GM10266 (cell line): ENCODE data around the gene PLAAT5.

ENCODE experiments used
- DNase-seq: peaks from one replicate; pipeline ENCODE4 v3.0.0; 2012; ENCODE audit errors: extremely low spot score
- CTCF ChIP-seq: IDR thresholded peaks from 2 replicates; pipeline ENCODE4 v1.5.1; 2012; ENCODE audit warnings: mild to moderate bottlenecking, low read depth; ENCODE audit not compliant: control insufficient read depth, insufficient read depth; ENCODE audit errors: missing control alignments

The PLAAT5 gene

GRCh38 chr11:63493127-63493526 lies 2.2 kb upstream of the PLAAT5 start:
- TF ChIP-seq CTCF, result no peak
- no peak for DNase-seq

DNA sequence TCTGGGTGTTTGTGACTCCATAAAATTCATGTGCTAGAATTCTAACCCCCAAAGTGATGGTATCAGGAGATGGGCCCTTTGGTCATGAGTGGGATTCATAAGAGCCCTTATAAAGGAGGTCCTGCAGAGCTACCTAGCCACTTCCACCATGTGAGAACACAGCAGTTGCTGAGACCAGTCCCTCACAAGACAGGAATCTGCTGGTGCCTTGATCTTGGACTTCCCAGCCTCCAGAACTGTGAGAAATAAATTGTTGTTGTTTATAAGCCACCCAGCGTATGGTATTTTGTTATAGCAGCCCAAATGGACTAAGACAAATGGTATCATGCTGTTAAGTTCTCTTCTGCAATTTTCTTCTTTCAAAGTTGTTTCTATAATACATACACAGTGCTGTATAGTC lies 1.5 kb upstream of the PLAAT5 start:
- no peak for DNase-seq
- no peak for TF ChIP-seq CTCF

DNA sequence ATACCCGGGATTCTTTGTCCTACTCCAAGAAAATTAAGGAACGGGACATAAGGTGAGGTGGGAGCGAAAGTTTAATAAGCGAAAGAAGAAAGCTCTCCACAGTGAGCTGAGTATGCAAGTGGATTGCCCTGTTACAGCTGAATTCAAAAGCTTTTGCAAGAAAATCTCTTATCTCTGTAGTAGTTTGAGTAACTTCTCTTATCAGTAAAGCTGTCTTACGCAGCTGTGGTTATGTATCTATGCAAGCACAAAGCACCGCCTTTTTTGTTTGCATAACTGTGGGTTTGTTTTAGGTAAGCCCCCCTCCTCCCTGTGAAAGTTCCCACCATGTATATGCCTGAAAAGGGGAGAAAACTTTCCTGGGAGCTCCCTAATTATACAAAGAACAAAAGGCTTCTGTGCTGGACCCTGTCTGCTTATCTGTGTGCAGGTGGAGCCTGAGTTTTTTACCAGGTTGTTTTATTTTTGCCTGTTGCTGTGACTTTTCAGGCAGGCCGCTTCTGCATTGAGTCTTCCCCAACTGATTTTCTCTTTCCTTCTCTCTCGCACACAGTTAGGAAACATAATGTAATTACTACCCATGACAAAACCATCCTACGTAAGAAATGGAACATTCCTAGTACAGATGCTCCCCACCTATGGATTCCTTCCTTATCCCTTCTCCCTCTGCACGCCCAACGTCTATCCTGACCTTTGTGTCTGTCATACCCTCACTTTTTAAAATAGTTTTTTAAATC lies 837 bp upstream of the PLAAT5 start:
- TF ChIP-seq CTCF, result no peak

DNA sequence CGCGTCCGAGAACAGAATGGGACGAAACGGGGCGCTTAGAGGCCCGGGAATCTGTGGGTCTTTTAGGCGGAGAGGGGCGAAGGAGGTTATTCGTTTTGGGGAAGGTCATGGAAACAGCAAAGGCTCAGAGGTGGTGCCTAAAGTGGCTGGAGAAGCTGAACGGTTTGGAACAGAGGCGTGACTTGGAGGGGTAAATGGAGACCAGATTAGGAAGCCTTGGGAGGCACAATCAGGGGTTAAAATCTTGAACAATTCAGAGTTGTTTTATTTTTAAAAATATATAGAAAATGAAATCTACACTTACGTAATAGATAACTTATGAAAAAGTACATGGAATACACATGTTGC lies 247 bp upstream of the PLAAT5 start:
- no peak for TF ChIP-seq CTCF

More for the DNA sequence above, 837 bp upstream of the PLAAT5 start:
- no peak for DNase-seq

DNA sequence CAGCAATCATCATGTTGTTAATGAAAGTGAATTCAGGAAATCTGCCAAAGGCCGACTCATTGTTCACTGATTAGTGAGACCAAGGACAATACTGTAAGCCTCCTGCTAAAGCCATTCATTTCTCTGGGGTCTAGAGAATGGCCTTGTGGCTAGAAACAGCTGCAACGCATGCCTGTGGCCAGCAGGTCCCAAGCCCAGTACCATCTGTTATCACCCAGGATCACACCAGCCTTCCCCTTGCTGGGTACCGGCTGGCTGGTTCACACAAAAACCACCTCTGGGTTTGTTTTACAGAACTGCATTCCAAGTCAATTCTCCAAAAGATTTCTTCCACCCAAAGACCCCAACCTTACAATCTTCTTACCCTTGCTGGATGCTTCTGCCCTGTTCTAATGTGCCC lies 1.1 kb downstream of the PLAAT5 start:
- no peak for DNase-seq
- TF ChIP-seq CTCF, result no peak

More for the DNA sequence above, 247 bp upstream of the PLAAT5 start:
- no peak for DNase-seq

DNA sequence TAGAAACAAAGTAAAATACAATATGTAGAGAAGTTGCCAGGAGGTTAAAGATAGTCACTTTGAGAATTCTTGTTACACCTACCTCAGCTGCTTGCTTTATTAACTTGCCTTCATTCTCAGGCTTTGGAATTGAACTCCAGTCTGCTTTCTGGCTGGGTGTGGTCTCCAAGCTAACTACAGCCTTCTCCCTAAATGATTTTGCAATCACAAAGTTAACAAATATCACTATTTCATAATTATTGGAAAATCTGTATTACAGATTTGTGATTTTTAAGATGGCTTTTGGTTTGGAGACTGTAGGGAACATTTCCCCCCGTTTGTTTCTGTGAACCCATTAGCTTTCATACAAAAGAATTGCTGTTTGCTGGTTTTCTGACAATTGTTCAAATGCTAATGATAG lies 2.2 kb downstream of the PLAAT5 start:
- DNase-seq, result no peak
- no peak for TF ChIP-seq CTCF

DNA sequence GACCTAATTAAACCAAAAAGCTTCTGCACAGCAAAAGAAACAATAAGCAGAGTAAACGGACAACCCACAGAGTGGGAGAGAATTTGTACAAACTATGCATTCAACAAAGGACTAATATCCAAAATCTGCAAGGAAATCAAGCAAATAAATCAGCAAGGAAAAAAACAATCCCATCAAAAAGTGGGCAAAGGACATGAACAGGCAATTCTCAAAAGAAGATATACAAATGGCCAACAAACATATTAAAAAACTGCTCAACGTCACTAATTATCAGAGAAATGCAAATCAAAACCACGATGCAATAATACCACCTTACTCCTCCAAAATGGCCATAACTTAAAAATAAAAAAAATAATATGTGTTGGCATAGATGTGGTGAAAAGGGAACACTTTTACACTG lies 5.2 kb downstream of the PLAAT5 start:
- no peak for TF ChIP-seq CTCF
- no peak for DNase-seq
